ENCODE measurements around the gene TEX48.

The TEX48 gene

DNA sequence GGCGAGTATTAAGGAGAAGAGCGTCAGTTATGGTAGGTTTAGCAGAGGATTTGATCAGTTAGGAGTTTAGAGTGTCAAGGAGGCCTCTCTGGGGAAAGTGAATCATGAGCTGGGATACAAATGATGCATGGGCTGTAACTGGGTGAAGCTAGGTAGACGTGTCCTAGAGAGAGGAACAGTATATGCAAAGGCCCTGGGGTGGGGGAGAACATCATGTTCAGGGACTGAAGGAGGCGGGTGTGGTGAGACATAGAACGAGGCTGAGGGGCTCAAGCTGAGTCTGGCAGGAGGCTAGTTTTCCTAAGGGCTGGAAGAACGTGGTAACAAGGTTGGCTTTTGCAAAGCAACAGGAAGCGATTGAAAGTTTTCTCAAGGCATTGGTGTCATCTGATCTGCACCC is 60.4 kb downstream of the TEX48 start (continued):
- TF ChIP-seq TOX (CRISPR knock-in tag; IDR thresholded peaks at IDR 0.05; ENCODE audit: borderline replicate concordance) (no peak), ZFP30 (CRISPR knock-in tag; IDR thresholded peaks at IDR 0.05) (no peak), TCF4 (CRISPR knock-in tag; IDR thresholded peaks at IDR 0.05; ENCODE audit: borderline replicate concordance) (no peak), CSDC2 (CRISPR knock-in tag; IDR thresholded peaks at IDR 0.05) (no peak)

DNA sequence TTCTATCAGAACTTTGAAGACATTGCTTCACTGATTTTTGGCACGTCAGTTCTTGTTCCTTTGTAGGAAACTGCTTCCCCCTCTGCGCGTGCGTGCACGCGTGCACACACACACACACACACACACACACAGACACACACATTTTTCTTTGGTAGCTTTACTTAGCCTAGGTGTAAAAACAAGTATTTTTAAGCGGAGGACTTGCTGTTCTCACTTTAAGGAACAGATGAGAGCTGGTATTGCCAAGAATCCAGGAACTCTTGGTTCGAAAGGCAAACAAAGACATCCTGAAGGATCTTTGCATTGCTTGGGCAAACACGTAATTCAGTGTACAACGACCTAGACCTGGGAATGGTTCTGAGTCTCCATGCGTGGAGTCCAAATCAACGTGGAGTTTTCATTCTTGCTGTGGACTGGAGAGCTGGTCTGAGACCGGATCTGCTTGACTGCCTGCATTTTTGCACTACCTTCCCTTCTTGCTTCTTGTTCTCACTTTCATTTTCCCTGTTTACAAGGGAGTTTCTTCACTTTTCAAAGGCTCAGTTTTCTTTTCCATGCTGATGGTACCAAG is 62.7 kb downstream of the TEX48 start:
- no peak for TF ChIP-seq ZC3H10 (CRISPR knock-in tag; IDR thresholded peaks at IDR 0.05)
- no peak for TF ChIP-seq ZFP30 (CRISPR knock-in tag; IDR thresholded peaks at IDR 0.05)
- TF ChIP-seq PPARA (CRISPR knock-in tag; IDR thresholded peaks at IDR 0.05; ENCODE audit: borderline replicate concordance) = no peak
- TF ChIP-seq ZNF70 (CRISPR knock-in tag; IDR thresholded peaks at IDR 0.05) = no peak
- TF ChIP-seq, protein P1, sequence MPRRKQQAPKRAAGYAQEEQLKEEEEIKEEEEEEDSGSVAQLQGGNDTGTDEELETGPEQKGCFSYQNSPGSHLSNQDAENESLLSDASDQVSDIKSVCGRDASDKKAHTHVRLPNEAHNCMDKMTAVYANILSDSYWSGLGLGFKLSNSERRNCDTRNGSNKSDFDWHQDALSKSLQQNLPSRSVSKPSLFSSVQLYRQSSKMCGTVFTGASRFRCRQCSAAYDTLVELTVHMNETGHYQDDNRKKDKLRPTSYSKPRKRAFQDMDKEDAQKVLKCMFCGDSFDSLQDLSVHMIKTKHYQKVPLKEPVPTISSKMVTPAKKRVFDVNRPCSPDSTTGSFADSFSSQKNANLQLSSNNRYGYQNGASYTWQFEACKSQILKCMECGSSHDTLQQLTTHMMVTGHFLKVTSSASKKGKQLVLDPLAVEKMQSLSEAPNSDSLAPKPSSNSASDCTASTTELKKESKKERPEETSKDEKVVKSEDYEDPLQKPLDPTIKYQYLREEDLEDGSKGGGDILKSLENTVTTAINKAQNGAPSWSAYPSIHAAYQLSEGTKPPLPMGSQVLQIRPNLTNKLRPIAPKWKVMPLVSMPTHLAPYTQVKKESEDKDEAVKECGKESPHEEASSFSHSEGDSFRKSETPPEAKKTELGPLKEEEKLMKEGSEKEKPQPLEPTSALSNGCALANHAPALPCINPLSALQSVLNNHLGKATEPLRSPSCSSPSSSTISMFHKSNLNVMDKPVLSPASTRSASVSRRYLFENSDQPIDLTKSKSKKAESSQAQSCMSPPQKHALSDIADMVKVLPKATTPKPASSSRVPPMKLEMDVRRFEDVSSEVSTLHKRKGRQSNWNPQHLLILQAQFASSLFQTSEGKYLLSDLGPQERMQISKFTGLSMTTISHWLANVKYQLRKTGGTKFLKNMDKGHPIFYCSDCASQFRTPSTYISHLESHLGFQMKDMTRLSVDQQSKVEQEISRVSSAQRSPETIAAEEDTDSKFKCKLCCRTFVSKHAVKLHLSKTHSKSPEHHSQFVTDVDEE (CRISPR knock-in tag; IDR thresholded peaks at IDR 0.05) = no peak
- no peak for TF ChIP-seq SNAI2 (CRISPR knock-in tag; IDR thresholded peaks at IDR 0.05)
- no peak for TF ChIP-seq OSR1 (CRISPR knock-in tag; IDR thresholded peaks at IDR 0.05)
- TF ChIP-seq, protein P2, sequence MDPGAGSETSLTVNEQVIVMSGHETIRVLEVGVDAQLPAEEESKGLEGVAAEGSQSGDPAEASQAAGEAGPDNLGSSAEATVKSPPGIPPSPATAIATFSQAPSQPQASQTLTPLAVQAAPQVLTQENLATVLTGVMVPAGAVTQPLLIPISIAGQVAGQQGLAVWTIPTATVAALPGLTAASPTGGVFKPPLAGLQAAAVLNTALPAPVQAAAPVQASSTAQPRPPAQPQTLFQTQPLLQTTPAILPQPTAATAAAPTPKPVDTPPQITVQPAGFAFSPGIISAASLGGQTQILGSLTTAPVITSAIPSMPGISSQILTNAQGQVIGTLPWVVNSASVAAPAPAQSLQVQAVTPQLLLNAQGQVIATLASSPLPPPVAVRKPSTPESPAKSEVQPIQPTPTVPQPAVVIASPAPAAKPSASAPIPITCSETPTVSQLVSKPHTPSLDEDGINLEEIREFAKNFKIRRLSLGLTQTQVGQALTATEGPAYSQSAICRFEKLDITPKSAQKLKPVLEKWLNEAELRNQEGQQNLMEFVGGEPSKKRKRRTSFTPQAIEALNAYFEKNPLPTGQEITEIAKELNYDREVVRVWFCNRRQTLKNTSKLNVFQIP (CRISPR knock-in tag; IDR thresholded peaks at IDR 0.05; ENCODE audit: borderline replicate concordance, low read depth) = no peak
- no peak for TF ChIP-seq CSDC2 (CRISPR knock-in tag; IDR thresholded peaks at IDR 0.05)
- no peak for TF ChIP-seq ZFP3 (CRISPR knock-in tag; IDR thresholded peaks at IDR 0.05)
- TF ChIP-seq ISL1 (CRISPR knock-in tag; IDR thresholded peaks at IDR 0.05) = no peak
- no peak for TF ChIP-seq ESRRG (CRISPR knock-in tag; IDR thresholded peaks at IDR 0.05)
- ATAC-seq = no peak

DNA sequence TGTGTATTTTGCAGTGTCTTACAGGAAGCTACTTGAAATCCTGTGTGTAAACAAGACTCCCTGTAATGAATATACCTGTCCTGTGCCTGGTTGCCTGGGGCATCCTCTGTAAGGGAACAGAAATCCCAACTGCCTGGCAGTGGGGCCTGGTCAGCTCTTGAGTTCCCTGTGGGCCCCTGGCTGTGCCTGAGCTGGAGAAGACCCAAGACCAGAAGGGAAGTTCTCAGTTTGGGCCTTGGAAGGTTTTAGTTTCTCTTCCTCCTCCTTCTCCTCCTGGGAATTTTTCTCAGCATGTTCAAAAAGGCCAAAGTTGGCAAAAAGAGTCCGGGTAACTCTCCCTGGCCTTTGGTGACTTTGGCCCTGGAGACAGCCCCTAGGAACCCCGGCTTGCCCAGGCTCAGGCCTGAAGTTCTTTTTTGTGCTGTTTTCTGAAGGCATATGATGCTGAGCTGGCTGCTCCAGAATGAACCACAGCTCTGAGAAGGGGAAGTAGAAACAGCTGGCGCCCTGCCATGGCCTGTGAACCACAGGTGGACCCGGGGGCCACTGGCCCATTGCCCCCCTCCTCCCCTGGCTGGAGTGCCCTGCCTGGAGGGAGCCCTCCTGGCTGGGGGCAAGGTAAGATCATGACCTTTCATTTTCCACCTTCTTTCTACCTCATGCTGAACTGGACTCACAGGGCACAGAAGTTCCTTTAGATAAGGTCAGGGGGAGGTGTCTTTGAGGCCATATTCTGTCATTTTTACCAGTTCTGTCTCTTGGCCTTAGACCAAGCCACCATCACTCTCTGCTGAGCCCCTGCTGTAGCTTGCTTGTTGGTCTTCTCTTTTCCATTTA is 65.1 kb downstream of the TEX48 start:
- no peak for TF ChIP-seq ZNF8 (CRISPR knock-in tag; IDR thresholded peaks at IDR 0.05)
- TF ChIP-seq CSDC2 (CRISPR knock-in tag; IDR thresholded peaks at IDR 0.05) = no peak
- TF ChIP-seq, protein P2 (CRISPR knock-in tag; IDR thresholded peaks at IDR 0.05; ENCODE audit: borderline replicate concordance, low read depth) = no peak
- no peak for TF ChIP-seq OSR1 (CRISPR knock-in tag; IDR thresholded peaks at IDR 0.05)
- no peak for TF ChIP-seq ISL1 (CRISPR knock-in tag; IDR thresholded peaks at IDR 0.05)
- no peak for TF ChIP-seq RARB (CRISPR knock-in tag; IDR thresholded peaks at IDR 0.05)
- TF ChIP-seq ZFP3 (CRISPR knock-in tag; IDR thresholded peaks at IDR 0.05) = no peak
- TF ChIP-seq ZC3H10 (CRISPR knock-in tag; IDR thresholded peaks at IDR 0.05) = no peak
- no peak for TF ChIP-seq ZNF565 (CRISPR knock-in tag; conservative IDR thresholded peaks at IDR 0.05; ENCODE audit: low read depth)
- ATAC-seq = no peak

All from SK-N-SH treated with all-trans-retinoic acid at 6 μM for 48 hours (cell line).